ENCODE results near the gene PTMA. TPM values are rescaled to one million over a fixed set of nuclear protein-coding genes. Genes with fewer than 3 reads are reported as not detected.
A peak's percentile ranks its signal among the peaks of the same experiment; 100 is the strongest.

PTMA gene
- total and polyA plus RNA-seq, 9 of the 15 experiments (the other 6 are each of a cell fraction or from before 2014, with no cell fraction given), result 429 to 2,322 (median 1,578) TPM

DNA sequence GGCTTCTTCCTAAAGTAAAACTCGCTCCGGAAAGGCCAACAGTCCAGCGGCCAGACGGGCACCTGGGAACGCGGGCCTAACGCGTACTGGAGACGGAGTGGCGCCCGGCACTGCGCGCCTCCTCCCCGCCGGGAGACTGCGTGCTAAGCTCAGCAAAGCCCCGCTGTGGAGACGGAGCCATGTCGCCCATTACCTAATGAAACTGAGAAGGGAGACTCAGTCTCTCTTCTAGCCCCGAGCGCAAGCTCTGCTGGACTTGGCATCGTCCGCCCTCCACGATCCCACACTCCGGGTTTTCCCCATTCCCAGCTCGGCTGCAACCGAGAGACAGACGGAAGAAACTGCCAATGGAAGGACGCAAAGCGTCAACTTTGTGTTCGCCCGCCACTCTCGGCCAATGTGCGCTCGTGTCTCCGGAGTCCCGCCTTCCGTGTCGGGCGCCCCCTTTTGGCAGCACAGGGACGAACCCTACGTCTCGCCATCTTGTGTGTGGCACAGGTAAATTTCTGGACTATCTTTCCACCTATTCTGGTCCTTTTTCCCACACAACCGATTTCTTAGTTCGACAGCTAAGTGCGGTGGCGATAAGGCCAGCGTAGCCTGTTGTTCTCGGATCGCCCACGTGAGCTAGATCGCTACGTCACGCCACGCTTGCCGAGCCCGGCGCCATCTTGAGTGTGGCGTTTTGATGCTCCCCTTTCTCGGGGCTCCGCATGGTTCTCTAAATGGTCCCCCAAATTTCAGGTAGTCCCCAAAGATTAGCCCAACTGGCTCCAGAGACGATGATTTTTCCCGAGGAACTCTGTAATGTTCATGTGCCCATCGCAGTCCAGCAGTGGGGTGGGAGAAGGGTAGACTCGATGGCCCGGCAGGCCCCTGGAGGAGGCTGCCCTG is 1.3 kb upstream of the PTMA start (continued):
- TF ChIP-seq, protein P1, sequence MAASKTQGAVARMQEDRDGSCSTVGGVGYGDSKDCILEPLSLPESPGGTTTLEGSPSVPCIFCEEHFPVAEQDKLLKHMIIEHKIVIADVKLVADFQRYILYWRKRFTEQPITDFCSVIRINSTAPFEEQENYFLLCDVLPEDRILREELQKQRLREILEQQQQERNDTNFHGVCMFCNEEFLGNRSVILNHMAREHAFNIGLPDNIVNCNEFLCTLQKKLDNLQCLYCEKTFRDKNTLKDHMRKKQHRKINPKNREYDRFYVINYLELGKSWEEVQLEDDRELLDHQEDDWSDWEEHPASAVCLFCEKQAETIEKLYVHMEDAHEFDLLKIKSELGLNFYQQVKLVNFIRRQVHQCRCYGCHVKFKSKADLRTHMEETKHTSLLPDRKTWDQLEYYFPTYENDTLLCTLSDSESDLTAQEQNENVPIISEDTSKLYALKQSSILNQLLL (CRISPR knock-in tag; IDR thresholded peaks at IDR 0.05; ENCODE audit: borderline replicate concordance), result no peak
- TF ChIP-seq ZNF699 (CRISPR knock-in tag; IDR thresholded peaks at IDR 0.05; ENCODE audit: insufficient replicate concordance) (no peak), RBM39 (optimal IDR thresholded peaks at IDR 0.05; ENCODE audit: low read depth, low read length) (peak; percentile 55), NFRKB (IDR thresholded peaks at IDR 0.05; ENCODE audit: low read depth) (peak; percentile 99), COPS2 (conservative IDR thresholded peaks at IDR 0.05) (no peak), TCFL5 (CRISPR knock-in tag; conservative IDR thresholded peaks at IDR 0.05) (no peak), HDAC2 (IDR thresholded peaks at IDR 0.05) (no peak), FOXJ3 (CRISPR knock-in tag; IDR thresholded peaks at IDR 0.05) (no peak), HLTF (IDR thresholded peaks at IDR 0.05) (no peak)
- TF ChIP-seq, protein P2, sequence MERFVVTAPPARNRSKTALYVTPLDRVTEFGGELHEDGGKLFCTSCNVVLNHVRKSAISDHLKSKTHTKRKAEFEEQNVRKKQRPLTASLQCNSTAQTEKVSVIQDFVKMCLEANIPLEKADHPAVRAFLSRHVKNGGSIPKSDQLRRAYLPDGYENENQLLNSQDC (CRISPR knock-in tag; IDR thresholded peaks at IDR 0.05), result no peak
- TF ChIP-seq, protein P3, sequence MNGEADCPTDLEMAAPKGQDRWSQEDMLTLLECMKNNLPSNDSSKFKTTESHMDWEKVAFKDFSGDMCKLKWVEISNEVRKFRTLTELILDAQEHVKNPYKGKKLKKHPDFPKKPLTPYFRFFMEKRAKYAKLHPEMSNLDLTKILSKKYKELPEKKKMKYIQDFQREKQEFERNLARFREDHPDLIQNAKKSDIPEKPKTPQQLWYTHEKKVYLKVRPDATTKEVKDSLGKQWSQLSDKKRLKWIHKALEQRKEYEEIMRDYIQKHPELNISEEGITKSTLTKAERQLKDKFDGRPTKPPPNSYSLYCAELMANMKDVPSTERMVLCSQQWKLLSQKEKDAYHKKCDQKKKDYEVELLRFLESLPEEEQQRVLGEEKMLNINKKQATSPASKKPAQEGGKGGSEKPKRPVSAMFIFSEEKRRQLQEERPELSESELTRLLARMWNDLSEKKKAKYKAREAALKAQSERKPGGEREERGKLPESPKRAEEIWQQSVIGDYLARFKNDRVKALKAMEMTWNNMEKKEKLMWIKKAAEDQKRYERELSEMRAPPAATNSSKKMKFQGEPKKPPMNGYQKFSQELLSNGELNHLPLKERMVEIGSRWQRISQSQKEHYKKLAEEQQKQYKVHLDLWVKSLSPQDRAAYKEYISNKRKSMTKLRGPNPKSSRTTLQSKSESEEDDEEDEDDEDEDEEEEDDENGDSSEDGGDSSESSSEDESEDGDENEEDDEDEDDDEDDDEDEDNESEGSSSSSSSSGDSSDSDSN (IDR thresholded peaks at IDR 0.05; ENCODE audit: borderline replicate concordance in 1 of 2, low read depth in 2 of 2, low read length in 2 of 2), result no peak

Data from K562 (cell line).